ENCODE results near the gene GREB1. TPM values are rescaled to one million over a fixed set of nuclear protein-coding genes. Genes with fewer than 3 reads are reported as not detected.

The GREB1 gene
- total and polyA plus RNA-seq, 2 of the 13 experiments (the other 11 are each of a cell fraction or from before 2014, with no cell fraction given) = 31.3 to 61.2 TPM

- no peak for TF ChIP-seq KDM5A (IDR thresholded peaks at IDR 0.05; ENCODE audit: borderline replicate concordance, low read length)
- no peak for TF ChIP-seq SCMH1 (CRISPR knock-in tag; IDR thresholded peaks at IDR 0.05; ENCODE audit: borderline replicate concordance)
- TF ChIP-seq ZNF614 (CRISPR knock-in tag; IDR thresholded peaks at IDR 0.05; ENCODE audit: borderline replicate concordance) = no peak
- TF ChIP-seq ZNF292 (CRISPR knock-in tag; IDR thresholded peaks at IDR 0.05; ENCODE audit: borderline replicate concordance, low read depth) = no peak
- no peak for TF ChIP-seq MTF1 (CRISPR knock-in tag; IDR thresholded peaks at IDR 0.05)
- TF ChIP-seq NCOA2 (CRISPR knock-in tag; IDR thresholded peaks at IDR 0.05) = no peak
- TF ChIP-seq LCORL (IDR thresholded peaks at IDR 0.05) = no peak
- no peak for TF ChIP-seq LCORL (CRISPR knock-in tag; IDR thresholded peaks at IDR 0.05)
- no peak for TF ChIP-seq DDIT3 (CRISPR knock-in tag; IDR thresholded peaks at IDR 0.05)
- no peak for TF ChIP-seq CAMTA2 (CRISPR knock-in tag; IDR thresholded peaks at IDR 0.05; ENCODE audit: borderline replicate concordance)
- TF ChIP-seq HHEX (CRISPR knock-in tag; IDR thresholded peaks at IDR 0.05) = no peak
- ATAC-seq (no peak), FAIRE-seq (no peak), DNase-seq (ENCODE audit: low spot score) (no peak)
- BruUV-seq (replicated peaks) = no TSS peak
- H3K9ac ChIP-seq (ENCODE audit: insufficient read depth, low read depth, low read length) = no peak overlapping the region
- H3K79me2 ChIP-seq (ENCODE audit: insufficient read depth, low read length) = peaks cover 94% of the 10 kb centered on the region
- H3K36me3 ChIP-seq (replicated peaks in 1 of 2; ENCODE audit: control insufficient read depth in 1 of 2, insufficient read depth in 2 of 2, low read length in 2 of 2) = peaks cover 8 to 9% of the 10 kb centered on the region in 2 experiments; a peak in 4 of 5 replicates
- intact Hi-C loops (cut with micrococcal nuclease; ENCODE audit: unreplicated experiment) (no loop called here), in situ Hi-C loops (cut with HindIII; ENCODE audit: extremely low pct_ligation_motif_present, low pct_unique_long_range_greater_than_20kb) (no loop called here)
- H4K20me1 ChIP-seq (ENCODE audit: insufficient read depth, low read length) = no peaks in the 10 kb centered on the region
- H2AFZ ChIP-seq (ENCODE audit: low read length) = no peak overlapping the region
- POLR2A ChIA-PET = interaction anchor here (1.6 kb wide), 1 partner anchor 19 kb away, joined by 9 read pairs; no protein-coding TSS in a partner anchor
- WGBS (ENCODE audit: low lambda C conversion rate) = 73% methylated on average over 3 of the region's 3 CpGs
- H3K9me3 ChIP-seq (ENCODE audit: low read length) = no peaks in the 10 kb centered on the region
- no peak overlapping the region for H3K27ac ChIP-seq (ENCODE audit: extremely low read length, insufficient read depth, low read length)
- H3K4me2 ChIP-seq (ENCODE audit: low read depth, low read length) = no peak overlapping the region
- H3K4me3 ChIP-seq (replicated peaks in 1 of 3; ENCODE audit: insufficient read depth in 1 of 3, low read depth in 2 of 3, low read length in 3 of 3) = no peak overlapping the region
- CTCF ChIA-PET (ENCODE audit: low intra/inter-chr PET ratio, low total read pairs) = no interaction called here
- peaks cover 82% of the 10 kb centered on the region for H3K4me1 ChIP-seq (ENCODE audit: insufficient read depth, low read length)
- H3K27me3 ChIP-seq (ENCODE audit: control insufficient read depth in 1 of 2, insufficient read depth in 2 of 2, low read length in 2 of 2) = no peaks in the 10 kb centered on the region
These were observed 15.9 kb upstream of the GREB1 start for GRCh38 chr2:11517906-11518305.

All from HepG2 (cell line).